Mesothelial cell of epicardium (in vitro differentiated cells): Measurements from ENCODE around the gene MS4A12. TPM values are rescaled to one million over a fixed set of nuclear protein-coding genes. Genes with fewer than 3 reads are reported as not detected.
"Not testable (repeated sequence)": the region's sequence is repeated elsewhere in the genome, so short reads cannot be mapped to it uniquely, and the experiment has no call there.

Experiments used
- DNase-seq, 2 experiments: peaks; one replicate each; pipeline ENCODE4 v3.0.0; 2021; ENCODE audit warnings: low spot score in 2 of 2; ENCODE audit not compliant: unreplicated experiment in 2 of 2
- H3K27ac Mint-ChIP-seq: 2 replicates; pipeline ENCODE4 v1.8.0; 2021; ENCODE audit warnings: mixed read lengths
- H3K27me3 Mint-ChIP-seq: 2 replicates; pipeline ENCODE4 v1.8.0; 2021; ENCODE audit warnings: low read depth, mixed read lengths
- H3K36me3 Mint-ChIP-seq: 2 replicates; pipeline ENCODE4 v1.8.0; 2021; ENCODE audit warnings: mixed read lengths
- H3K4me1 Mint-ChIP-seq: 2 replicates; pipeline ENCODE4 v1.8.0; 2021; ENCODE audit warnings: mixed read lengths
- H3K4me3 Mint-ChIP-seq: 2 replicates; pipeline ENCODE4 v1.8.0; 2021; ENCODE audit warnings: mild to moderate bottlenecking, moderate library complexity, mixed read lengths
- H3K9me3 Mint-ChIP-seq: 2 replicates; pipeline ENCODE4 v1.8.0; 2021; ENCODE audit warnings: mixed read lengths
- CTCF ChIP-seq: fragments of 200-600 bp; sonication (generic); IDR thresholded peaks from one replicate; pipeline ENCODE4 v1.5.0; 2021; ENCODE audit warnings: antibody characterized with exemption; ENCODE audit not compliant: unreplicated experiment
- total RNA-seq: library from RNA; stranded (reverse); gene quantifications from 3 replicates; pipeline ENCODE4 v1.2.1, GENCODE V29; 2021

Gene MS4A12
- total RNA-seq, 1 donor from 2014 or later = not detected

GRCh38 chr11:60502221-60502775 is 9.7 kb downstream of the MS4A12 start:
- no peak overlapping the region for H3K27ac Mint-ChIP-seq
- DNase-seq = no peak
- no peak for TF ChIP-seq CTCF
- H3K9me3 Mint-ChIP-seq = peaks cover 5% of the 10 kb centered on the region
- H3K36me3 Mint-ChIP-seq = no peaks in the 10 kb centered on the region
- no peak overlapping the region for H3K4me3 Mint-ChIP-seq
- peaks cover 10% of the 10 kb centered on the region for H3K4me1 Mint-ChIP-seq
- H3K27me3 Mint-ChIP-seq = peaks cover 3% of the 10 kb centered on the region

GRCh38 chr11:60504219-60504905 is 11.8 kb downstream of the MS4A12 start:
- H3K27ac Mint-ChIP-seq = no peak overlapping the region

GRCh38 chr11:60509609-60510008 is 17.0 kb downstream of the MS4A12 start:
- H3K4me3 Mint-ChIP-seq, H3K27me3 Mint-ChIP-seq, H3K9me3 Mint-ChIP-seq, H3K27ac Mint-ChIP-seq, DNase-seq, H3K36me3 Mint-ChIP-seq: not testable (repeated sequence)
- peaks cover 13% of the 10 kb centered on the region for H3K4me1 Mint-ChIP-seq

More at GRCh38 chr11:60504219-60504905, 11.8 kb downstream of the MS4A12 start:
- H3K36me3 Mint-ChIP-seq = no peaks in the 10 kb centered on the region
- no peak for DNase-seq
- H3K9me3 Mint-ChIP-seq = peaks cover 5% of the 10 kb centered on the region
- H3K4me1 Mint-ChIP-seq = peaks cover 7% of the 10 kb centered on the region
- no peak overlapping the region for H3K4me3 Mint-ChIP-seq
- H3K27me3 Mint-ChIP-seq = peaks cover 3% of the 10 kb centered on the region
- no peak for TF ChIP-seq CTCF

- H3K9me3 Mint-ChIP-seq, H3K36me3 Mint-ChIP-seq, H3K27ac Mint-ChIP-seq, H3K4me3 Mint-ChIP-seq, DNase-seq, H3K27me3 Mint-ChIP-seq: not testable (repeated sequence)
- peaks cover 16% of the 10 kb centered on the region for H3K4me1 Mint-ChIP-seq
These were observed 17.6 kb downstream of the MS4A12 start for GRCh38 chr11:60510209-60510608.

GRCh38 chr11:60511393-60511792 is 18.8 kb downstream of the MS4A12 start:
- Mint-ChIP-seq H3K4me3 (no peak overlapping the region), H3K27me3 (no peaks in the 10 kb centered on the region), H3K27ac (no peak overlapping the region), H3K36me3 (no peaks in the 10 kb centered on the region), H3K4me1 (peaks cover 16% of the 10 kb centered on the region), H3K9me3 (no peaks in the 10 kb centered on the region)
- DNase-seq = no peak
- no peak for TF ChIP-seq CTCF

GRCh38 chr11:60512651-60513225 is 20.2 kb downstream of the MS4A12 start:
- DNase-seq = no peak
- no peak overlapping the region for H3K27ac Mint-ChIP-seq
- H3K9me3 Mint-ChIP-seq = no peaks in the 10 kb centered on the region
- peaks cover 16% of the 10 kb centered on the region for H3K4me1 Mint-ChIP-seq
- no peaks in the 10 kb centered on the region for H3K36me3 Mint-ChIP-seq
- TF ChIP-seq CTCF = no peak
- no peaks in the 10 kb centered on the region for H3K27me3 Mint-ChIP-seq
- no peak overlapping the region for H3K4me3 Mint-ChIP-seq
